Lower leg skin (tissue), 3 donors: Measurements from ENCODE around the gene ART4.

Source experiments
- POLR2A ChIP-seq, 2 donors: fragments of 450-650 bp; IDR thresholded peaks; one replicate each; pipeline ENCODE4 v1.6.1; 2016 to 2017; ENCODE audit warnings: antibody characterized with exemption in 2 of 2, mild to moderate bottlenecking in 1 of 2, moderate library complexity in 1 of 2
- TF ChIP-seq, protein P1 (sequence below), 3 donors: fragments of 450-650 bp; IDR thresholded peaks; one replicate each; pipeline ENCODE4 v1.5.1; 2016; ENCODE audit warnings: antibody characterized with exemption in 3 of 3, mild to moderate bottlenecking in 3 of 3, moderate library complexity in 2 of 3

DNA sequence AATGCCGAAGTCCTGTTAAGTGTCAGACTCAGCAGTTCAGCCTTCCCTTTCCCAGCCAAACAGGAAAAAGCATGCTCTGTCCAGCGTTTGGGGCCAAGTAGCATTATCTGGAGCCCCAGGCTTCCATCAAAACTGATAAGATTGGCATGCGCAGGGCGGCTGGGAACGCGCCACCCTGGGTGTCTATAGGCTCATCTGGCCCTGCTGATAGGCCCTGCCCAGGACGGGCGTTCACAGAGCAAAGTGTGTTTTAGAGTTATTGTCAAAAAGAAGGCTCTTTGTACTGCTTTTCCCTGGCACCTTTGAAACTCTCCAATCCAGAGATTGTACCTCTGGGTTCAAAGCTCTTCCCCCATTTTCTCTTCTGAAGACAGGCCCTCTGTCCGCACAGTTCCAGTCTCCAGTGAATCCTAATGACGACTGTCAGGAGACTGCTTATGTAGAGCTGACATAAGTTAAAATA is at the start of gene ART4:
- TF ChIP-seq POLR2A (IDR thresholded peaks at IDR 0.05) = no peak
- TF ChIP-seq, protein P1, sequence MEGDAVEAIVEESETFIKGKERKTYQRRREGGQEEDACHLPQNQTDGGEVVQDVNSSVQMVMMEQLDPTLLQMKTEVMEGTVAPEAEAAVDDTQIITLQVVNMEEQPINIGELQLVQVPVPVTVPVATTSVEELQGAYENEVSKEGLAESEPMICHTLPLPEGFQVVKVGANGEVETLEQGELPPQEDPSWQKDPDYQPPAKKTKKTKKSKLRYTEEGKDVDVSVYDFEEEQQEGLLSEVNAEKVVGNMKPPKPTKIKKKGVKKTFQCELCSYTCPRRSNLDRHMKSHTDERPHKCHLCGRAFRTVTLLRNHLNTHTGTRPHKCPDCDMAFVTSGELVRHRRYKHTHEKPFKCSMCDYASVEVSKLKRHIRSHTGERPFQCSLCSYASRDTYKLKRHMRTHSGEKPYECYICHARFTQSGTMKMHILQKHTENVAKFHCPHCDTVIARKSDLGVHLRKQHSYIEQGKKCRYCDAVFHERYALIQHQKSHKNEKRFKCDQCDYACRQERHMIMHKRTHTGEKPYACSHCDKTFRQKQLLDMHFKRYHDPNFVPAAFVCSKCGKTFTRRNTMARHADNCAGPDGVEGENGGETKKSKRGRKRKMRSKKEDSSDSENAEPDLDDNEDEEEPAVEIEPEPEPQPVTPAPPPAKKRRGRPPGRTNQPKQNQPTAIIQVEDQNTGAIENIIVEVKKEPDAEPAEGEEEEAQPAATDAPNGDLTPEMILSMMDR (IDR thresholded peaks at IDR 0.05) = no peak
